A204.1 (cell line): Measurements from ENCODE around the gene GNRHR.

Experiments used
- FAIRE-seq: peaks from 2 replicates; lab custom pipeline; 2012; peaks lifted over from hg19 to GRCh38; lab: Jason Lieb, UNC

GNRHR gene

DNA sequence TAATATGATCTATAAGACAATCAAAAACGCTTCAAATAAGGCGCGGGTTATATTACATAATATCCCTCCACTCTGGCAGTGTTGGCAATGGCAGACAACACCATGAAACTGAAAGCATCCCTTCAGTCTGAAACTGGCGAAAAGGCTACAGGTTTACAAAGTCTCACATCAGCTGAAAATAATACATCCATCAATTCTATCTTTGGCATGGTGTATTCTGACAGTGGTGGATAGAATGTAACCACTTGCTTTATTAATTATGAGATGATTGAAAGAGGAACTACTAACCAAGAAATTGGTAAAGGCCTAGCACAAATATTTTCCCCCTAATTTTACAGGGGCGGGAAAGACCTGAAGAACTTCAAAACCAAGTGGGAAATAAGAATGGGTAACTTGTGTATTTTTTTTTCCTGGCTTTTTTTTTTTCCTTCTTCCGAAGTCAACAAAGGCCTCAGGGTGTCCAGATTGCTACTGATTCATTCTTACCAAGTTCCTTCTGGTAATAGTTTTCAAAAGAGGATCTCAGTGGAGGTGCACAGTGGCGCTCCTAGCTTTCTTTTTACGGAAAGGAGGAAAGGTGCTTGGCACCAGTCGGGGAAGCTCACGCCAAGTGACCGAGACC is 54.0 kb downstream of the GNRHR start:
- FAIRE-seq, result no peak

DNA sequence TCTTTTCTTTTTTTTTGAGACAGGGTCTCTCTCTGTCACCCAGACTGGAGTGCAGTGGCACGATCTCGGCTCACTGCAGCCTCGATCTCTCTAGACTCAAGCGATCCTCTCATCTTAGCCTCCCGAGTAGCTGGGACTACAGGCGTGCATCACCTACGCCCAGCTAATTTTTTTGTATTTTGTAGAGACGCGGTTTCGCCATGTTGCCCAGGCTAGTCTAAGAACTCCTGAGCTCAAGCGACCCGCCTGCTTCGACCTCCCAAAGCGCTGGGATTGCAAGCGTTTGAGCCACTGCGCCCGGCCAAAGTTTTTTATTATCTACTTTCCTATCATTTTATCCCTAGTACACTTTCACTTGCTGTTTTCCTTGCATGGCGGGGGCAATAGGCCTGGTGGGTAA is 54.6 kb downstream of the GNRHR start:
- no peak for FAIRE-seq

DNA sequence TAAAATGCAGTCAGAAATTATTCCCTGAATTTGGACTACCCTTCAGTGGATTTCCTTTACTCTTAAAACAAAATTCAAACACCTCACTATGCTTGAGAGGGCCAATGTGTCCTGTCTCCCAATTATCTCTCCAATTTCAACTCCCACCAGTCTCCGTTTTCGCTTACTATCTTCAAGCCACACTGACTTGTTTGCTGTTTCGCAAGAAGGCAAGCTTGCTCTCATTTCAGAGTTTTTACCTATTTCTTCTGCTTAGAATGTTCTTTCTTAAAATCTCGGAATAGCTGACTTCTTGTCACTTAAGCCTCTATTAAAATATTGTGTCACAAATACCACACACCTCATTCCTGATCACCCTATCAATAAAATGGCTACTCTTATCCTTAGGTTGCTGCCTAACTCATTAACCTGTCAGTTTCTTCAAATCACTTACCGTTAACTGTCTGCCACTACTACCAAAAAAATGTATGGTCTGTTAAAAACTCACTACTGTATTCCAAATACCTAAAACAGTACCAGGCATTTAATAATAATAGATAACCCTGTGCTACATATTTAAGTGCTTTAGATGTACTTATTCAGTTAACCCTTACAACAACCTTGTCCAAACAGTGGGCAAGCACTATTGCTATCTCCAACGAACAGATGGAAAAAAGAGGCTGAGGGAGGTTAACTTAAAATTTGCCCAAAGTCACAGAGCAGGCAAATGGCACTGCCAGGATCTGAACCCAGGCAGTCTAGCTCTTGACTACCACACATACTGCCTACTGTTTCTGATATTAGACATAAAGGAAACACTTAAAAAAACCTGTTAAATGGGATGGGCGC is 56.1 kb downstream of the GNRHR start:
- FAIRE-seq, result no peak

DNA sequence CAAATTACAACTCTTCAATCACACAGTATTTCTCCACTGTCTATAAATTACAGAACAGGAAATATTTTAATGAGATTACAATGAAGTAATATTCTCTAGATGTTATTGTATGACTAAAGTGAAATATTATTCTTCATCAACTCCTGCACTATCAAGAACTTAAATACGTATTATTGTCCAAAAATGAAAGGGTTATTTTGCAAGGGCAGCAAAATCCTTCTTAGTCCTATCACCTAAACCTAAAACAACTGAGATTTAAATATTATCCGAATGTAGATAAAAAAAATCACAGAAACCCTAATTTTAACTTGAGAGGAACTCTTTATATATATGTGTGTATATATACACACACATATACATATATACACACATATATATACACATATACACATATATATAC is 58.1 kb downstream of the GNRHR start:
- FAIRE-seq, result peak; percentile 86

DNA sequence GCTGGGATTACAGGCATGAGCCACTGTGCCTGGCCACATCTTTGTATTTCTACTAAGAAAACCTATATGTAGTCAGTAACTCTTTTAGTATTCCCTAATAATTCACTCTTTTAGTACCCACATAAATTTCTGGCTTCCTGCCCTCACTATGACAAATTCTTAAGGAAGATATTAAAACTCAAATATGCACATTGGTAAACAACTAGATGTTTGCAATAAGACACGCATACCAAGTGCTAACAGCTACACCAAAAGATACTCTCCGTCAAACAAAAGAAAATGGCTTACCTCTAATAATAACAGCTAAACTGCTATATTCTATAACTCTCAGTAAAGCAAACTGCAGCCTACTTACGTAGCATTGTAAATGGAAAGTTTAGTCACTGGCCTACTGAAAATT is 59.5 kb downstream of the GNRHR start:
- no peak for FAIRE-seq

DNA sequence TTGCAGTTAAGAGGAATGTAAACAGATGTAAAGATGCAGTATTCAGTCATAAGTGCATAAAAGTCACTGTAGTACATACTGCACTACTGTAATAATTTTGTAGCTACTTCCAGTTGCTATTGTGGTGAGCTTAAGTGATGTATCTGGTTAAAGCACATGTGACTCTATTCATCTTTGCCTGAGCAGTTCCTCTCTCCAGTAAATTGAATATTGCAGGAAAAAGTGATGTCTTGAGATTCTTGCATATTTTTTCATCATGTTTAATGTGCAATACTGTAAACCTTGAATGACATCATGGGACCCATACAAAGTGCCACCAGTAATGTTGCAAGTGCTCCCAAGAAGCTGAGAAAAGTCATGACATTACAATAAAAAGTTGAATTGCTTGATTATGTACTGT is 62.9 kb downstream of the GNRHR start:
- no peak for FAIRE-seq
